IMR-90 (cell line): ENCODE measurements around the gene NT5M. TPM values are rescaled to one million over a fixed set of nuclear protein-coding genes. Genes with fewer than 3 reads are reported as not detected.

Experiments used
- ATAC-seq: fragments of 200-7000 bp; cut with Tn5 transposase; 2 replicates; pipeline ENCODE4 v1.9.1; 2020; ENCODE audit warnings: low read depth, mild to moderate bottlenecking, moderate library complexity
- BruUV-seq: library from RNA; stranded (reverse); fragments of 400-500 nt; replicated peaks from 2 replicates; lab custom pipeline; 2021; lab: Mats Ljungman, UMichigan
- CTCF ChIA-PET: fragments of 300-600 bp; formaldehyde crosslinking; extraction: SDS; loops from one replicate; lab custom pipeline; 2021; ENCODE audit warnings: antibody characterized with exemption; lab: Yijun Ruan, JAX
- POLR2A ChIA-PET: fragments of 300-600 bp; sonication (Branson Sonifier 250); formaldehyde crosslinking; loops from one replicate; lab custom pipeline; 2022; ENCODE audit warnings: antibody characterized with exemption; ENCODE audit not compliant: unreplicated experiment; lab: Charles Lee
- DNase-seq: peaks from one replicate; pipeline ENCODE4 v3.0.0; 2013
- H2AFZ ChIP-seq: replicated peaks from 2 replicates; pipeline ENCODE3; 2013; ENCODE audit warnings: low read length, mild to moderate bottlenecking; ENCODE audit not compliant: poor library complexity
- H2AK5ac ChIP-seq: 2 replicates; pipeline ENCODE4 v1.6.1; 2013; ENCODE audit warnings: low read depth, low read length, inconsistent platforms
- H2AK9ac ChIP-seq: replicated peaks from 2 replicates; pipeline ENCODE3; 2013; ENCODE audit warnings: mild to moderate bottlenecking, low read depth, low read length, moderate library complexity; ENCODE audit not compliant: poor library complexity
- H2BK120ac ChIP-seq: 2 replicates; pipeline ENCODE4 v1.6.1; 2013; ENCODE audit warnings: low read depth, low read length, inconsistent platforms
- H2BK15ac ChIP-seq: 3 replicates; pipeline ENCODE4 v1.6.1; 2013; ENCODE audit warnings: low read depth, low read length, inconsistent platforms
- H2BK20ac ChIP-seq: 2 replicates; pipeline ENCODE4 v1.6.1; 2013; ENCODE audit warnings: low read depth, mild to moderate bottlenecking, inconsistent platforms, low read length, moderate library complexity
- H2BK5ac ChIP-seq: 2 replicates; pipeline ENCODE4 v1.6.1; 2013; ENCODE audit warnings: mild to moderate bottlenecking, low read depth, low read length, inconsistent platforms; ENCODE audit not compliant: poor library complexity, severe bottlenecking
- H3K14ac ChIP-seq: replicated peaks from 2 replicates; pipeline ENCODE4 v1.6.1; 2013; ENCODE audit warnings: low read depth, low read length, inconsistent platforms
- H3K18ac ChIP-seq: 2 replicates; pipeline ENCODE4 v1.6.1; 2013; ENCODE audit warnings: low read depth, low read length, control low read depth
- H3K23ac ChIP-seq: 2 replicates; pipeline ENCODE4 v1.6.1; 2013; ENCODE audit warnings: low read depth, low read length, inconsistent platforms
- H3K27ac ChIP-seq: 2 replicates; pipeline ENCODE4 v1.5.1; 2013; ENCODE audit warnings: mild to moderate bottlenecking, control low read depth, low read length; ENCODE audit not compliant: insufficient read depth
- H3K27me3 ChIP-seq: 2 replicates; pipeline ENCODE4 v1.6.1; 2013; ENCODE audit warnings: low read length; ENCODE audit not compliant: control insufficient read depth, insufficient read depth
- H3K36me3 ChIP-seq: 2 replicates; pipeline ENCODE4 v1.6.1; 2013; ENCODE audit warnings: low read length, mixed read lengths; ENCODE audit not compliant: control insufficient read depth, insufficient read depth
- H3K4ac ChIP-seq: 2 replicates; pipeline ENCODE4 v1.6.1; 2013; ENCODE audit warnings: low read depth, low read length, inconsistent platforms
- H3K4me1 ChIP-seq: 2 replicates; pipeline ENCODE4 v1.6.1; 2013; ENCODE audit warnings: low read length, mixed read lengths; ENCODE audit not compliant: control insufficient read depth, insufficient read depth
- H3K4me2 ChIP-seq: 2 replicates; pipeline ENCODE4 v1.6.1; 2013; ENCODE audit warnings: low read depth, mild to moderate bottlenecking, control low read depth, low read length, moderate library complexity
- H3K4me3 ChIP-seq: 2 replicates; pipeline ENCODE4 v1.5.1; 2013; ENCODE audit warnings: low read depth, mild to moderate bottlenecking, control low read depth, low read length, moderate library complexity; ENCODE audit not compliant: insufficient read depth
- H3K56ac ChIP-seq: 2 replicates; pipeline ENCODE4 v1.6.1; 2013; ENCODE audit warnings: low read length, inconsistent platforms; ENCODE audit not compliant: insufficient read depth; ENCODE audit errors: extremely low read depth
- H3K79me1 ChIP-seq, 2 experiments: 2 replicates each; pipeline ENCODE4 v1.6.1; 2013; ENCODE audit warnings: low read length in 2 of 2, inconsistent platforms in 1 of 2, low read depth in 1 of 2
- H3K9ac ChIP-seq: 2 replicates; pipeline ENCODE4 v1.6.1; 2013; ENCODE audit warnings: low read depth, low read length, control low read depth
- H3K9me1 ChIP-seq: 2 replicates; pipeline ENCODE4 v1.6.1; 2013; ENCODE audit warnings: low read length, inconsistent platforms; ENCODE audit not compliant: insufficient read depth
- H3K9me3 ChIP-seq: 2 replicates; pipeline ENCODE4 v1.6.1; 2013; ENCODE audit warnings: low read length; ENCODE audit not compliant: control insufficient read depth, insufficient read depth
- H4K20me1 ChIP-seq: 2 replicates; pipeline ENCODE4 v1.6.1; 2013; ENCODE audit warnings: low read length, inconsistent platforms; ENCODE audit not compliant: insufficient read depth
- H4K5ac ChIP-seq: 2 replicates; pipeline ENCODE4 v1.6.1; 2013; ENCODE audit warnings: mild to moderate bottlenecking, low read depth, low read length, control low read depth
- H4K8ac ChIP-seq, 2 experiments: 2 replicates each; pipeline ENCODE4 v1.6.1; 2013; ENCODE audit warnings: low read depth in 2 of 2, low read length in 2 of 2, control low read depth in 1 of 2, inconsistent platforms in 1 of 2
- H4K91ac ChIP-seq: 2 replicates; pipeline ENCODE4 v1.6.1; 2013; ENCODE audit warnings: low read depth, low read length, inconsistent platforms; ENCODE audit not compliant: insufficient read depth
- CHD1 ChIP-seq: IDR thresholded peaks from 2 replicates; pipeline ENCODE4 v1.6.1; 2012; ENCODE audit warnings: low read depth, low read length, improper control_type of control experiment
- ELK1 ChIP-seq: fragments of 150-350 bp; IDR thresholded peaks from 2 replicates; pipeline ENCODE4 v1.6.1; 2016; ENCODE audit warnings: low read depth, mild to moderate bottlenecking, low read length, moderate library complexity, borderline replicate concordance
- WGBS, 2 experiments: methylation state at CpG; one replicate each; pipeline versions ENCODE4 v1.1.5 to v1.1.7; 2013; ENCODE audit warnings: missing lambda C conversion rate in 2 of 2; ENCODE audit not compliant: insufficient read length in 1 of 2; ENCODE audit errors: extremely low coverage in 2 of 2; 5-methylcytosine and 5-hydroxymethylcytosine counted together
- dilution Hi-C: fragments of 300-500 bp; cut with HindIII; formaldehyde crosslinking; loops from one replicate; pipeline ENCODE4 v1.14.3; 2018; ENCODE audit warnings: low sequenced_read_pairs; ENCODE audit not compliant: unreplicated experiment
- in situ Hi-C: fragments of 300-500 bp; cut with MboI; formaldehyde crosslinking; loops from 3 replicates; pipeline ENCODE4 v1.14.3; 2019; ENCODE audit warnings: low sequenced_read_pairs, inconsistent platforms, mixed read lengths
- intact Hi-C: fragments of 100-400 bp; cut with micrococcal nuclease; formaldehyde crosslinking; loops from 2 replicates; pipeline ENCODE4 v1.10.0; 2022
- polyA plus RNA-seq, 3 experiments: library from polyadenylated mRNA; depleted of rRNA; stranded (reverse); fragments of >200 nt; gene quantifications; 2 replicates each; pipeline ENCODE4 v1.2.3, GENCODE V29; 2012; ENCODE audit warnings: low replicate concordance in 1 of 3
- total RNA-seq: library from RNA; depleted of rRNA; stranded (reverse); fragments of >200 nt; gene quantifications from 2 replicates; pipeline ENCODE4 v1.2.3, GENCODE V29; 2012

NT5M gene
- total and polyA plus RNA-seq, 2 of the 4 experiments (the other 2 are of a cell fraction): 0.18 to 0.32 TPM

DNA sequence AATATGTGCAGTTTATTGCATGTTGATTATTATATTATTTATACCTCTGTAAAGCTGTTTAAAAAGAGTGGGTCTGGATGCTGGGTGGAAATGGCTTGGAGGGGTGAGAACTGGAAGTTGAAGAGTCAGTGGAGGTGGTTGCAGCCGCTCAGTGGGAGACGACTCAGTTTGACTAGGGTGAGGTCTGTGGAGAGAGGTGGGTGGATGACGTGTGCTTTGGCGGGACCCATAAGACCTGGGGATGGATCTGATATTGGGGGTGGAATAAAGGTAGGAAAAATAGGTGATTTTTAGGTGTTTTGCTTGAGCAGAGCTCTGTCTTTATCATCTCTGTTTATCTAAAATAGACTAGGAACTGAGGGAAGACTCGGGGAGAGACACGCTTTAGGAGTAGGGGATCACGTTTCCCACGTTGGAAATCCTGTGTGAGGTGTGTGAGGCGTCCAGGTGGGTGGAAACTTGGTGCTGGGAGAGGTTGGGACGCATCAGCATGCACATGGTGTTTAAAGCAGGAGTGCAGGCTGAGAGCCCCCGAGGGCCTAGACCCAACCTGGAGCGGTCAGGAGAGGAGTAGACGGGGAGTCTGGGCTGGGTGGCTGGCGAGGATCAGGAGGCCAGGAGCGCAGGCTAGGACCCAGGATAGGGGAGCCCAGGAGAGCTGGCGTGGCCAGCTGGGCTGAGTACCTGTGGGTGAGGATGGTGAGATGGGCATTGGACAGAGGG is 17.2 kb downstream of the NT5M start:
- no peak overlapping the region for H3K4ac ChIP-seq
- CTCF ChIA-PET: no interaction called here

More for the DNA sequence above, 17.2 kb downstream of the NT5M start:
- H3K79me1 ChIP-seq: no peaks in the 10 kb centered on the region
- H2BK15ac ChIP-seq: no peak overlapping the region
- H2AK5ac ChIP-seq: no peak overlapping the region
- H3K14ac ChIP-seq: no peak overlapping the region
- H2AFZ ChIP-seq: no peak overlapping the region
- in situ Hi-C loops (no loop called here), intact Hi-C loops (no loop called here), dilution Hi-C loops (no loop called here)
- no peak overlapping the region for H4K8ac ChIP-seq
- H4K91ac ChIP-seq: no peak overlapping the region
- no TSS peak for BruUV-seq
- no peak overlapping the region for H4K5ac ChIP-seq
- DNase-seq (no peak), ATAC-seq (no peak)
- no peak overlapping the region for H2BK20ac ChIP-seq
- H3K4me2 ChIP-seq: no peak overlapping the region
- H4K20me1 ChIP-seq: no peaks in the 10 kb centered on the region
- H3K27ac ChIP-seq: no peak overlapping the region
- TF ChIP-seq CHD1: no peak
- no peak for TF ChIP-seq ELK1
- no peaks in the 10 kb centered on the region for H3K9me3 ChIP-seq
- H3K27me3 ChIP-seq: peaks cover 6% of the 10 kb centered on the region; the same call in 1 of the 2 replicates
- WGBS, 2 experiments: 81% methylated on average over 8 of the region's 16 CpGs; no CpG with 5 or more reads in 1 of the 2 experiments
- H2BK120ac ChIP-seq: no peak overlapping the region
- H3K4me1 ChIP-seq: no peaks in the 10 kb centered on the region
- H3K23ac ChIP-seq: no peak overlapping the region
- no peaks in the 10 kb centered on the region for H3K36me3 ChIP-seq
- no peak overlapping the region for H2BK5ac ChIP-seq
- POLR2A ChIA-PET: no interaction called here
- H2AK9ac ChIP-seq: no peak overlapping the region
- H3K9me1 ChIP-seq: no peaks in the 10 kb centered on the region
- H3K56ac ChIP-seq: no peak overlapping the region
- no peak overlapping the region for H3K4me3 ChIP-seq
- H3K9ac ChIP-seq: no peak overlapping the region
- H3K18ac ChIP-seq: no peak overlapping the region
